Ovary (tissue), 9 donors: ENCODE measurements around the gene NOL9. TPM values are rescaled to one million over a fixed set of nuclear protein-coding genes. Genes with fewer than 3 reads are reported as not detected.

ENCODE experiments used
- DNase-seq, 5 donors: peaks; one replicate each; pipeline ENCODE4 v3.0.0-alpha.2; 2019 to 2020
- H3K27ac ChIP-seq, 2 donors: fragments of 200-600 bp; one replicate each; pipeline versions ENCODE4 v1.5.1 to v1.8.0; 2019 to 2022
- H3K27me3 ChIP-seq: fragments of 200-600 bp; one replicate; pipeline ENCODE4 v1.8.0; 2022
- H3K36me3 ChIP-seq: fragments of 200-600 bp; sonication (generic); one replicate; pipeline ENCODE4 v1.5.1; 2019
- H3K4me1 ChIP-seq: one replicate; pipeline ENCODE4 v1.8.1; 2013; ENCODE audit warnings: mild to moderate bottlenecking, moderate library complexity; ENCODE audit not compliant: insufficient read depth
- H3K4me3 ChIP-seq: fragments of 200-600 bp; sonication (generic); one replicate; pipeline ENCODE4 v1.5.1; 2017
- H3K9me3 ChIP-seq, 2 donors: fragments of 200-600 bp in 1 of 2; sonication (generic) in 1 of 2; one replicate each; pipeline versions ENCODE4 v1.5.1 to v1.8.1; 2013 to 2019; ENCODE audit warnings: mild to moderate bottlenecking in 1 of 2, moderate library complexity in 1 of 2
- EP300 ChIP-seq: sonication (generic); formaldehyde crosslinking; IDR thresholded peaks from one replicate; pipeline ENCODE4 v1.6.1; 2017; ENCODE audit warnings: antibody characterized with exemption
- POLR2A ChIP-seq: fragments of 450-650 bp; IDR thresholded peaks from one replicate; pipeline ENCODE4 v1.6.1; 2017; ENCODE audit warnings: antibody characterized with exemption, mild to moderate bottlenecking, moderate library complexity
- WGBS, 3 donors: extraction: QIAGEN DNeasy Blood & Tissue Kit in 1 of 3; methylation state at CpG; one replicate each; pipeline versions ENCODE4 v1.1.5 to v1.1.7; 2013 to 2017; 5-methylcytosine and 5-hydroxymethylcytosine counted together
- intact Hi-C, 4 donors: fragments of 100-400 bp; cut with DNase I; formaldehyde crosslinking; loops; one replicate each; pipeline versions ENCODE4 v1.11.0 to v1.15.1; 2022 to 2023
- polyA plus RNA-seq, 2 donors: library from polyadenylated mRNA; stranded (reverse); fragments of 200-250 nt in 1 of 2; fragments of 350-450 nt in 1 of 2; fragmentation: Illumina TruSeq in 1 of 2; extraction: RNeasy Lipid Tissue Mini Kit (QIAGEN cat#74804) in 1 of 2; gene quantifications; one replicate each; pipeline ENCODE4 v1.2.3, GENCODE V29; 2013 to 2014
- total RNA-seq, 7 donors: library from RNA; depleted of rRNA in 2 of 7; stranded (reverse); fragments of >200 nt in 2 of 7; fragmentation: NEBNext Ultra II Directional in 3 of 7; extraction: Animal tissue kit (Norgen Biotek cat#: 25700) in 3 of 7; gene quantifications; one replicate each; pipeline versions ENCODE4 v1.1.0 to v1.2.4, GENCODE V29; 2016 to 2023
- TF ChIP-seq, protein P1 (sequence below), 3 donors: fragments of 450-650 bp in 2 of 3; fragments of 200-600 bp in 1 of 3; IDR thresholded peaks; one replicate each; pipeline versions ENCODE4 v1.5.1 to v1.8.0; 2016 to 2022; ENCODE audit warnings: antibody characterized with exemption in 3 of 3, mild to moderate bottlenecking in 1 of 3
- donor health status: DM: no; HTN: no; CAD: no; lungs with moderate emphysema.
- donor health status: DM: no; HTN: no; CAD: no.
- donor health status: Bipolar disorder and iron deficiency.
- donor health status: DM: yes; HTN: yes; CAD: no.
- donor health status: DM: no; HTN: no; CAD: no.
- donor health status: DM: yes; HTN: yes; CAD: no.

NOL9 gene
- total and polyA plus RNA-seq, 9 donors: 7.2 to 38.9 (median 25.8) TPM

GRCh38 chr1:6580593-6581409 is 26.5 kb upstream of the NOL9 start:
- no peak for TF ChIP-seq EP300
- TF ChIP-seq, protein P1, sequence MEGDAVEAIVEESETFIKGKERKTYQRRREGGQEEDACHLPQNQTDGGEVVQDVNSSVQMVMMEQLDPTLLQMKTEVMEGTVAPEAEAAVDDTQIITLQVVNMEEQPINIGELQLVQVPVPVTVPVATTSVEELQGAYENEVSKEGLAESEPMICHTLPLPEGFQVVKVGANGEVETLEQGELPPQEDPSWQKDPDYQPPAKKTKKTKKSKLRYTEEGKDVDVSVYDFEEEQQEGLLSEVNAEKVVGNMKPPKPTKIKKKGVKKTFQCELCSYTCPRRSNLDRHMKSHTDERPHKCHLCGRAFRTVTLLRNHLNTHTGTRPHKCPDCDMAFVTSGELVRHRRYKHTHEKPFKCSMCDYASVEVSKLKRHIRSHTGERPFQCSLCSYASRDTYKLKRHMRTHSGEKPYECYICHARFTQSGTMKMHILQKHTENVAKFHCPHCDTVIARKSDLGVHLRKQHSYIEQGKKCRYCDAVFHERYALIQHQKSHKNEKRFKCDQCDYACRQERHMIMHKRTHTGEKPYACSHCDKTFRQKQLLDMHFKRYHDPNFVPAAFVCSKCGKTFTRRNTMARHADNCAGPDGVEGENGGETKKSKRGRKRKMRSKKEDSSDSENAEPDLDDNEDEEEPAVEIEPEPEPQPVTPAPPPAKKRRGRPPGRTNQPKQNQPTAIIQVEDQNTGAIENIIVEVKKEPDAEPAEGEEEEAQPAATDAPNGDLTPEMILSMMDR (IDR thresholded peaks at IDR 0.05): no peak
- H3K9me3 ChIP-seq: no peaks in the 10 kb centered on the region
- DNase-seq: no peak
- H3K4me3 ChIP-seq: peak overlapping the region; percentile 99
- intact Hi-C loops: loop anchor here in 2 of 4 donors (2.0 to 5.0 kb wide), 3 partner anchors 20 to 808 kb away; no protein-coding TSS in a partner anchor
- H3K36me3 ChIP-seq: no peaks in the 10 kb centered on the region
- peaks cover 4% of the 10 kb centered on the region for H3K4me1 ChIP-seq
- H3K27me3 ChIP-seq: no peaks in the 10 kb centered on the region
- WGBS, 3 donors: 30 to 38% (median 33%) methylated on average over 19 of the region's 19 CpGs
- H3K27ac ChIP-seq: peak overlapping the region; percentile 91 to 94

- no peaks in the 10 kb centered on the region for H3K27me3 ChIP-seq
- H3K4me3 ChIP-seq: peak overlapping the region; percentile 99
- H3K4me1 ChIP-seq: peaks cover 4% of the 10 kb centered on the region
- WGBS, 3 donors: 0 to 1% (median 1%) methylated on average over 30 of the region's 30 CpGs
- H3K9me3 ChIP-seq: no peaks in the 10 kb centered on the region
- DNase-seq: no peak
- TF ChIP-seq, protein P1 (IDR thresholded peaks at IDR 0.05): no peak
- no peak for TF ChIP-seq EP300
- H3K27ac ChIP-seq: peak overlapping the region; percentile 91 to 94
- intact Hi-C loops: loop anchor here in 2 of 4 donors (2.0 to 5.0 kb wide), 3 partner anchors 21 to 808 kb away; no protein-coding TSS in a partner anchor
- H3K36me3 ChIP-seq: no peaks in the 10 kb centered on the region
These were observed 25.8 kb upstream of the NOL9 start for GRCh38 chr1:6580119-6580592.

- Histone ChIP-seq H3K27ac (peak within 1 kb of the TSS; percentile 91 to 94), H3K36me3 (no peaks in the 10 kb centered on the region), H3K27me3 (no peaks in the 10 kb centered on the region), H3K4me3 (peak within 1 kb of the TSS; percentile 99), H3K4me1 (peaks cover 4% of the 10 kb centered on the region), H3K9me3 (no peaks in the 10 kb centered on the region)
- TF ChIP-seq EP300 (peak; percentile 8), POLR2A (peak; percentile 96)
- TF ChIP-seq, protein P1 (IDR thresholded peaks at IDR 0.05): no peak
- WGBS, 3 donors: 9 to 14% (median 12%) methylated on average over 57 to 58 of the region's 58 CpGs
- DNase-seq: peak; percentile 100
- intact Hi-C loops: loop anchor here in 2 of 4 donors (1.0 to 5.0 kb wide), 4 partner anchors 21 to 807 kb away; partner anchors contain the start of gene NOL9 (in 1 of the 2)
These were observed 25.2 kb upstream of the NOL9 start, which contains the start of gene ZBTB48 for GRCh38 chr1:6579374-6580118. ZBTB48 (plus strand) TSS chr1:6579994; CDS start chr1:6580610, 616 bp downstream.

GRCh38 chr1:6578624-6579373 is 24.5 kb upstream of the NOL9 start:
- DNase-seq: no peak
- WGBS, 3 donors: 86 to 89% (median 86%) methylated on average over 14 of the region's 14 CpGs
- Histone ChIP-seq H3K9me3 (no peaks in the 10 kb centered on the region), H3K4me3 (peak overlapping the region; percentile 99), H3K36me3 (no peaks in the 10 kb centered on the region), H3K27me3 (no peaks in the 10 kb centered on the region), H3K4me1 (peaks cover 4% of the 10 kb centered on the region), H3K27ac (peak overlapping the region; percentile 85 to 91)
- TF ChIP-seq EP300 (no peak), POLR2A (no peak)
- TF ChIP-seq, protein P1 (IDR thresholded peaks at IDR 0.05): no peak
- intact Hi-C loops: loop anchor here in 1 of 4 donors (1.0 kb wide), 1 partner anchor 24 kb away; the partner anchor contains the start of gene NOL9
